GDM1 (cell line): Measurements from ENCODE around the gene CD248.

Experiments used
- DNase-seq: peaks from one replicate; lab custom pipeline; 2025; lab: John Stamatoyannopoulos, UW

CD248 gene

DNA sequence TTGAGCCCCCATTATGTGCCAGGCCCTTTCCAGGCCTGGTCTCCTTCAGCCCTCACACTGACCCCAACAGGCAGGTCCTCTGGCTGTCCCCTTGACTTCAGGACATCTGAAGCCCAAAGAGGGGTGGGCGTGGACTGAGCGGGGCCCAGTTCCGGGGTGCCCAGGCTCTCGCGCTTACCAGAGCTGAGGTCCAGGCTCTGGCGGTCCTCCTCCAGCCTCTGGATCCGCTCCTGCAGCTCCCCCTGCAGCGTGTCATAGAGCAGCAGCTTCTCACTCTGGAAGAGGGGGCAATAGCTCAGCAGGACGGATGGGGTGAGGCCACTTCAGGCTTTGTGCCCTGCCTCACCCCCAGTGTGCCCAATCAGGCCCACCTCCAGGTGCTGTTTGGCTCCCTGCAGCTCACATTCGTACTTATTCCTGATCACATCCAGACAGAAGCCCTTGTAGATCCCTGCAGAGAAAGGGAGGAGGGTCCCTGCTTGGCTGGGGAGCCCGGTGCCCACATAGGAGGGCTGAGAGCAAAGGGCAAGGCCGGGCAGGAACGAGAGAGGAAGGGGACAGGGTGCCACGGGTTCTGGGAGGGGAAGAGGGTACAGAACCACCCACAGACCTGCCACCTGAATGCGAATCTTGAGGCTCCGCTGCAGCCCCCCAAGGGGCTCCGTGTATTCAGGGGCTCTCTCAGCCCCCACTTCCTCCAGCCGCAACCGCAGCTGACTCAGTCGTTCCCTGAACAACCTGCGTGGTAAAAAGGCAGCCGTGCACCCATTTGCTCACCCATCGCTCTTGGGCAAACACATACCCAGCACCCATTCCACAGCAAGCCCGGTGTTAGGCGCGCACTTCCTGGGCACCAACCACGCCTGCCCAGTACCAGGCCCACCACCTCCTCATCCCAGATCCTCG, 24.0 kb upstream of the CD248 start:
- no peak for DNase-seq

DNA sequence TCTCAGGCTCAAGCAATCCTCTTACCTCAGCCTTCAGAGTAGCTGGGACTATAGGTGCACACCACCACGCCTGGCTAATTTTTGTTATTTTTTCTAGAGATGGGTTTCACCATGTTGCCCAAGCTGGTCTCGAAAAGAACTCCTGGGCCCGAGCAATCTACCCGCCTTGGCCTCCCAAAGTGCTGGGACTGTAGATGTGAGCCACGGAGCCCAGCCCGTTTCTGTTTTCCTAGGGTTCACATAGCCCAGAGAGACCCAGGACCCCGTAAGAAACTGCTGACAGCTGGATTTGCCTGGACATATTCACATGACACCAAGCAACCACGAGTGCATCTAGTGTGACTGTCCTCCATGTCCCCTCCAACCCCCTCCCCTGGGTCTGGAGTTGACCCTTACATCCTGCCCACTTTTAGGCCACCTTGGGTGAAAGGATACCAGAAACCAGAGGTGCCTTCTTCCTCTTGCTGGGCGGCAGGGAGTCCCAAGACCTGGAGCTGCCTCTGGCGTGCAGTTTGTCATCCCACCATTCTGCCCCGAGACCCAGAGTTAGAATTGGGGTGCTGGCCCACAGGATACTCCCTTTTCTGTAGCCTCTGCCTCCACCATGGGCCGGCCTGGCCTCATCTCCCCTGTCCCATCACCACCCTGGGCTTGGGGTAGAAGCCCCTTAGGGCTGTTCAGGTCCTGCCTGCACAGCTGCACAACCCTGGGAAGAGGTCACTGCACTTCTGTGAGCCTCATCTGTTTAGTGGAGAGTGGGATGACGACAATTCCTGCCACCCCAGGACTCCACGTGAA, 23.0 kb upstream of the CD248 start:
- no peak for DNase-seq

DNA sequence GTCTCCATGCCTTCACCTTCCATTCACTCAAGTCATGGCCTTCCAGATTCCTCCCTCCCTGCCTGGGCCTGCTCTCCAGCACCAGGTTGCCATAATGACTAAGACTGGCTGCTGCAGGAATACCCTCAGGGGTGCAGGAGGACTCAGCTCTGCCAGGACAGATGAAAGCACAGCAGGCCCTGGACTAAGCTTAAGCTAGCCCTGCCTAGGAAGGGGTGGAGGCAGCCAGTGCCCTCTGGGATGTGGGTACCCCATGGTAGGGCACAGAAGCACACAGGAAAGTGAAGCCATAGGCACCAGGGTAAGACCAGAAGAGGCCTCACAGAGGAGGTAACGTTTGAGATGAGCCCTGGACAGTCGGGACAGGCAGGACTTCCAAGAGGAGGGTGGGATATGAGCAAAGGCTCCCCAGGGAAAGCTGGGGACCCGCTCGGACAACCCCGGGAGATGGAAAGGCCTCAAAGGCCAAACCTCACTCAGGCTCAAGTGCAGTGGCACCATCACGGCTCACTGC, 22.4 kb upstream of the CD248 start:
- DNase-seq = no peak

DNA sequence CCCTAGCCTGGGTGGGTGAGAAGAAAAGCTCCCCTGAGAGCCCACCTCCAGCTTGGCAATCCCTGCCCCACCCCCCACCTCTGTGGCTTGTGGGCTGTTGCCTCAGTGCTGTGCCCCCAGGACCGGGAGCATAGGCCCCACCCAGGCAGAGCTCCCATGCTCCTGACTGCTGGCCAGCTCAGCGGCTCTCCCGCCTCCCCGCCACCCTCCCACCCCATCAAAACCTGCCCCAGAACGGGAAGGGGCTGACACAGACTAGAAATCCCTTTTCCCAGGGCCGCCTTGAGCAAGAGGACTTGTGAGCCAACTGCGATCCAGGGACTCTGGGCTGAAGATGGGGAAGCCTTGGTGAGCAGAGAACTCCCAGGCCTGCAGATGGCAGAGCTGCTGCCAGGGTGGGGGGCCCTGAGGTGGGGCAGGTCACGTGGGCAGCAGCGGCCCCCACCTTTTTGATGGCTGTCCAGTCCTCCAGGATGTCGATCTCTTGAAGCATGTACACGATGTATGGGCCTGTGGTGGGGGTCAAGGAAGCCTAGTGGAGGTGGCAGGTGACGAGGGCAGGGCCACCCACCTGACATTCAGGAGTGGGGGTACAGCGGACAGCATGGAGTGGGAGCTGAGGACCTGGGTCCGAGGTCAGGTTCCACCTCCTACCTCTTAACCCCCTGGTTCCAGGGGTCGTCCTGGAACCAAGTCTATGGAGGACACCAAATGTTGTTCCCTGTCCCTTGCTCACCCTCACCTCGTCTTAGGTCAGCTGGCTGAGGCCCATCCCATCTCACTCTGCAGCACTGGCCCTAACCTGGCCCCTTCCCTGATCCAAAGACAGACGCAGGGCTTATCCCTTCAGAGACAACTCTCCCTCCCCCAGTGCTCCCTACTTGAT, 21.7 kb upstream of the CD248 start:
- DNase-seq = no peak

DNA sequence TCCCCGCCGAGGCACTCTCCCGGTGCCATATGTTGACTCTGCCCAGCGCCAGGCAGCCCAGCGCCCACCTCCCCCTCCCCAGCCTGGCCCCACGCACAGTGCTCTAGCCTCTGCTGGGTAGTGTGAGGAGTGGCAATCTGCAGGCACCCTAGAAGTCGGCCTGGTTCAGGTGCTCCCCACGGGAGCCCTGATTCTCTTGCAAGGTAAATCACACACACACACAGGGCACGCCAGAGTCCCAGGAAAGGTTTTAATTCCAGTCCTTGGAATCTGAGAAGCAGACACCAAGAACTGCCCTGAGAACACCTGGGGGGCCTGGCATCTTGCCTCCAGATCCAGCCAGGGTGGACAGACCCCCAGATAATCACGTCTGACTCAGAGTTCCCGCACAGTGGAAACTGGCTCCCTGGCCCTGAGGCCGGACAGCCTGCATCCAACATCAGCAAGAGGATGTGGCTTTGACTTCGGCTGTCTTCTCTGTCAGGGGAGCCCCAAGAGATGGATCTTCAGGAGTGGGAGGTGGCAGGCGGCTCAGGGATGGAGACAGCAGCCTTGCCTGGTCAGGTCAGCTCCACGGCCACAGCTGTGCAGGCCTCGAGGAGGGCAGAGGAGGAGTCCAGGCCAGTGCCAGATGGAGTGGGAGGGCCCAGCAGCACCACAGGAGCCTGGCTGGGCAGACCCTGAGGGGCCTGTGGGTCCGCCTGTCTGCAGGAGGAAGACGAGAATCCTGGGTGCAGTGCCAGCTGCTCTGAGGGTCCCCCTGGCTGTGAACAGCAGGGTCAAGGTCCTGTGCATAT, 20.5 kb upstream of the CD248 start:
- no peak for DNase-seq

DNA sequence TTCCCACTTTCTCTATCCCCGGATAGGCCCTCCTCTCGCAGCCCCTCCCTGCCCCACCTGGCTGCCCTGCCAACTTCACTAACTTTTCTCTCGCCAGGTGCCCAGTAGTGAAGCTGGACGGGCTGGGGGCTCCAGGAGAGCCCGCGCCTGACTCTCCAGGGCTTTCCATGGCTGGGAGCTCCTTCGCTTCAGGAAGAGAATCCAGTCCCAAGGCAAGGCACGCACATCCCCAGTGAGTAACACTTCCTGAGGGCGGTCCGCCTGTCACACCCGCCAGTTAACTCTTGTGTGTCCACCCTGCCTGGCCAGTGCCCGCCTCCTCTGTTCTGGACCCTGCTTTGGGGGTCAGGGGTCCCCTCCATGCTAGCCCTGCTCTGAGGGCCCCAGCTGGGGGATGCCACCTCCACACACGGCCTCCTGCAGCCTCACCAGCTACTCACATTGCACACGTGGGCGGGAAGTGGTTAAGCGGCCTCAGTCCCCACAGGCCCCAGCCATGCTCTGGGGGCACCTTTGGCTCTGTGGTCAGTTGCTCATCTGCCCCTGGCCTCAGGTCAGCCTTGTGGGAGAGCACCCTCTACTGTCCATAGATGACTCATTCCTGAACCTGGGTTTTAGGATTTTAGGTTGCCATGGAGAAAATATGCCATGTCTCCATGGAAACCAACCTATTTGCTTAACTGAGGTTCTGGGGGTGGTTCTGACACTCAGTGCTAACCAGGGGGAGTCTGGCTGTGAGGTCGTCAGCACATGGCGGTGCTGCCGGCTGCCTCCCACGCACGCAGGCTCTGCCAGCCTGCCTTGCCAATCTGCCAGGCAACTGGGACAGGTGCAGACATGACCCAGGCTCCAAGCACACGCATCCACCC, 19.6 kb upstream of the CD248 start, which contains the start of gene RIN1:
RIN1 (minus strand) TSS at position 201 of the 869 bp plus-strand sequence; CDS start at position 169, 32 bp downstream.
- no peak for DNase-seq

DNA sequence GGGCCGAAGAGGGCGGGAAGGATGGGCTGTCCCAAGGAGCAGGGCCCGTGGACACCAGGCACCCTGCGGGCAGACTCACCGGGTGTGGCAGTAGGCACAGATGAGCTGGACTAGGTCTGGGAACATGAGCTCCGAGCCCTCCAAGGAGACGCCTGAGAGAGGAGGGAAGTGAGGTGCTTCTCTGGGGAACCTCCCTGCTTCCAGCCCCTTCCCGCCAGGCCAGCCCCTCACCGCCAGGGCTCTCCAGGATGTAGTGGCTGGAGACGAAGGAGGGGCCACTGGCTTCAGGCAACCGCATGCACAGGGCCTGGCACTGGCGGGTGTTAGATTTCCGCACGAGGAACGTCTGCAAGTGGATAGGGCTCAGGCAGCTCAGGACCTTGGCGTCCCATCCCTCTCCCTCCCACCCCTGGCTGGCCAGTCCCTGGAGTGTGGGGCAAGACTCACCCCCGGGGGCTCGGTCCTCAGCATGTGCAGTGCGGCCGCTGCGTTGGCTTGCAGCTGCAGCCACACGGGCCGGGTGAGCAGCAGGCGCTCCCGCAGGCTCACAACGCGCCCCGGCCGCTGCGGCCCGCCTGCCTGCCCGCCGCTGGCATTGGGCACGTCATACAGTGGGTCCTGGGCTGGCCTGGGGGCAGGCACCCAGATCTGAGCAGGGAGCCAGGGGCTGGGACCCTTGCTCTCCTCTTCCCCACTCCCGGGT, 18.8 kb upstream of the CD248 start:
- DNase-seq = no peak

DNA sequence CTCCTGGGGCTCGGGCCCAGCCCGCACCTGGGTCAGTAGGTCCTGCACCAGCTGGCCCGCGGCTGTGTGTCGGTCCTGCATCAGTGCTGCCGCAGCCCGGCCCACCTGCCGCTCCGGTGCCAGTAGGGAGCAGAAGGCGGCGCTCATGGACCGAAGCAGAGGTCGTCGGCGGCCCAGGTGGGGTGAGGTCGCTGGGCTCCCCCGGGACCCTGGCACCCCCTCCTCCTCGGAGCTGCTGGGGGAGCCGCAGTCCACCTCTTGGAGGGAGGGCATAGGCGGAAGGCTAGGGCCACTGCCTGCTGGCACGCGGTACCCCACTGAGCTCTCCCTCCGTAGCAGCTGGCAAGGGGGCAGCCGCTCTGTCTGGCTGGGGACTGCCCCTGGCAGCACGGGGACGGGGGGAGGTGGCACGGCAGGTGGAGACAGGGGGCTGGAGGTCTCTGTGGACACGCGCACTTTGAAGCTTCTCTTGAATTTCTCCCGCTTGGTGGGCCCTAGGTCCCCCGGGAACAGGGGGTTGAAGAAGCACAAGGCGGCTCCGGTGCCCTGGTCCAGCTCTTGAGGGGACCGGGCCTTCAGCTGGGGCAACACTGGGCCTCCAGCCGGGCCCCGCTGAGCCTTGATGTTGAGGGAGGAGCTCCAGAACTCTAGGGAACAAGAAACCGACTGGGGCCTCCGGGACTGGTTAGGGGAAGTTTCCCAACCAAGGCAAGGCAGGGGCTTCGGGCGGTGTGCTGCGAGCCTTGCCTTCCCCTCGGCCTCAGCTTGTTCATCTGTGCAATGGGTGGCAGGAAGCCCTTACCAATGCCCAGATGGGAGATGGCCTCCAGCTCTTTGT, 18.0 kb upstream of the CD248 start:
- DNase-seq = no peak

DNA sequence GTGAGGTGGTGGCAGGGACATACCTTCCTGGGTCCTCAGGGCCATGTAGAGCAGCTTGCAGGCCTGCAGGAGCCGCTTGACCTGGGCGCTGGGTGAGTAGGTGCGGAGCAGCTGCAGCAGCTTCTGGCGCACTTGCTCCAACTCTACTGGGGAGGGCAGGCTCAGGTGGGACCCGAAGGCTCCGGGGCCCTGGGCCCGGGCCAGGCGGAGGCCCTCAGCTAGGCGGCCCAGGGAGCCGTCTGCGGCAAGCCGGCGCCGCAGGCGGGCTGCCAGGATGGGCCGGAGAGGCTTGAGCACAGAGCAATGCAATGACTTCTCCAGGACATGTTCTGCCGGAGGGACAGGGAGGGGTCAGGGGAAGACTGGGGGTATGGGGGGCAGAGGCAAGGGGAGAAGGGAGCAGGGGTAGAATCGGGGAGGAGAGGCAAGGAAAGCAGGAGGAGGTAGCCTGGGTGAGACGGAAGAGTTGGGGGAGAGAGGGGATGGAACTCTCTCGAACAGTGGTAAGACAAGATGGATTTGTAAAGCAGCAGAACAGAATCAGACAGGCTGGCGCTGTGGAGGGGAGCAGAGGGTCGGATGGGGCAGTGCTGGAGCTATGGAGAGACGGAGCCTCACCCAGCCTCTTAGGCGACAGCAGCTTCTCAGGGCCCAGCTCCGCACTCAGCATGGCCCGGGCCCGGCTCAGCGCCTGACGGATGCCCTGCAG, 17.2 kb upstream of the CD248 start:
- no peak for DNase-seq

DNA sequence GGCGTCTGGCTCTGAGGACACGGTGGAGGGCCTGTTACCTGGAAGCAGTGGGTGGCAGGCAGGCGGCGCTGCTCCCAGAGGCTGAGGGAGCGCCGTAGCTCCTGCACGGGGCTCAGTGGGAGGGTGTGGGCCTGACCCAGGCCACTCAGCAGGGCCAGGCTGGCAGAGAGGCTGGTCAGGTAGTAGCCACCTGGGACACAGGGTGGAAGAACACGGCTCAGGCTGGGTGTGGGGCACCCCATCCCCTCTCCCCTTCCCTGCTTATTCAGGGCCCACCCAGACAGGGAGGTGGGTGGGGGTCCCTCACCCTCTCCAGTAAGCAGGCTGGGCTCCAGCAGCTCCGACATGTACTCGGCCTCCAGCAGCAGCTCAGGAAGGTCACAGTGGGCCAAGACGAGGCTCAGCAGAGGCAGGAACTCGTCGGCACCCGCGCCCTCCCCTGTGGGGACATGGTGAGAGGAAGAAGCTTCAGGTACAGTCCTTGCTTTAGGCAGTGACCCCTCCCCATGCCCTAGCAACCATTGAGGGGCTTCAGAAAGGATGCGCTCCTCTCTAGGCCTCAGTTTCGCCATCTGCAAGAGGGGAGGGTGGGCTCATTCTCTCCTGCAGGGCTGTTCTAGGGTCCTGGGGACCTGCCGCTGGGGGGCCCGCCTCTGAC, 16.5 kb upstream of the CD248 start:
- no peak for DNase-seq

DNA sequence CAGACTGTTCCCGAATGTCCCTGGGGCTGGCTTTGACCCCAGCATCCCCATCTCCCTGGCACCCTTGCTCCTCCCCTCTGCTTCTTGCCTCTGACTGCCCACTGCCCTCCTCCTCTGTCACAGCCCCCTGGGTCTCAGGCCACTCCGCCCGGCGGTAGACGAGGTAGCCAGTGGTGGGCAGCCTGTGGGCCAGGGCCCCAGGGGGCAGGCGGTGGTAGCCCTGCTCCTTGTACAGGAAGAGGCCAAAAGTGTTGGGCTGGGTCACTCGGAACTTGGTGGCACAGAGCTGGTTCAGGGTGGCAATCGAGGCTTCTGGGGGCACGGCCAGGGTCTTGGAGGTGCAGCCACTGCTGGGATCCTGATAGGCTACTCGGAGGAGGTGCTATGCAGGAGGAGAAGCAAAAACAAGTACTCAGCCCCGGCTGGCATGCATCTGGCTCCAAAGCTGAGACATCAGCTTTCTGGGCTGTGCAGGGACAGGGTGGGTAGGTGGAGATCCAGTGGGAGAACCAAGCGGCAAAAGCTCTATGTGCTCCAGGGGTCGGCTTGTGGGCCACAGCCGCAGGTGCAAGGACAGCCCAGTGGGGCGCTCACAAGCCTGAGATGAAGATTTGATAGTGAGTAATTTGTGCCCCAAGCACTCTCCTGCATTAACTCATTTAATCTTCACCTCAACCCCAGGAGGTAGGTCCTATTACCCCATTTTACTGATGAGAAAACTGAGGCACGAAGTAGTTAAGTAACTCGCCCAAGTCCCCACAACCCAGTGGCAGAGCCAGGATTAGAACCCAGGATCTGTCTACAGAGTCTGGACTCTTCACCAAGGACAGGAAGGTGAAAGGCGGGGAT, 15.8 kb upstream of the CD248 start:
- no peak for DNase-seq

DNA sequence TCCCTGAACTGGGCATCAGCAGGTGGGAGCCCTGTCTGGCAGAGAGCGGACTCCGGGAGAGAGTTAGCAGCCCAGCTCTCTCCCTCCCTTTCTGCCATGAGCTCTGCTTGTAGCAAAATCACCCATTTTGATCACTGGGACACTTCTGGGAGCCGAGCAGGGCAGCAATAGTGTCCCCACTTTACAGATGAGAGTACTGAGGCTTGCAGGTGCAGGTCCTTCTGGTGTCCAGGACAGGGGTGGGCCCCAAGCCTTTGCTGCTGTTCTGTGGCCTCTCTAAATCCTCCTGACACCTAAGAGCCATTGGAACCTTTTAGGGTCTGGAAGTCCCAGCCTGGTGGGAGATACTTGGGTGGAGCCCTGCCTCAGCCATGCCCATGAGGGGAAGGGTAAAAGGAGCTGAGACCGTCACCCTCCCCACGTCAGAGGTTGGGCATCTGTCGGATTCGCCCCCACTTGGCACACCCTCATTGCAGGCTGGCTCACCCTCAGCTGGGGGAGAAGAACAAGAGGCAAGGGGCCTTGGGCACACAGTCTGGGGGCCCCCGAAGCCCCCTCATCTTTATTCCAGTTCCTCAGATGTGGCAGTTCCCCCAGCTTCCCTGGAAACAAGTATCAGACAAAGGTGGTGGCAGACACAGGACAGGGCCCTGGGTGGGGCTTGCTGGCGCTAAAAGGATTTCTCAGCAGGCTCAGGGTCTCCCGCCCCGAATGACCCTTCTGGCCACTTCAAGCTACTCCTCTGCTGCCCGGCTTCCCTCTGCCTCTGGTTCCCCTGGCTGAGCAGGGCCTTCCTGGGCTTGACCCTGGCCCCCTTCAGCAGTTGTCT, 14.9 kb upstream of the CD248 start:
- no peak for DNase-seq

DNA sequence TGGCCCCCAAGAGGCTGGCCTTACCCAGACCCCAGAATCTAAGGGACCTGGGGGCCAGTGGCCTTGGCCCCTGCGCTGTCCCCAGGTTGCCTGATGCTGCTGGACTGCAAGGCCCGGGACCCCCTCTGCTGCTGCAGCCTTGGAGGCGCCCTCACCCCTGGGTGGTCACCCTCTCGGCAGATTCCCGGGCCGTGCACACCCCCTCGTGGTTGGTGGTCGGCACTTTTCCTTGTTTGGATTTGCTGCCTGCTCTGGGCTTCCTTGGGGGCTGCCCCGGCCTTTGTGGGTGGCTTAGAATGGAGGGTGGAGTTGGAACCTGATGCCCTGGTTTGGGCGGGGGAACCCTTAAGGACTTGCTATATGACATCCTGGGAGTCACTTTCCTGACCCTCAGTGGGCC, 14.1 kb upstream of the CD248 start:
- DNase-seq = no peak

DNA sequence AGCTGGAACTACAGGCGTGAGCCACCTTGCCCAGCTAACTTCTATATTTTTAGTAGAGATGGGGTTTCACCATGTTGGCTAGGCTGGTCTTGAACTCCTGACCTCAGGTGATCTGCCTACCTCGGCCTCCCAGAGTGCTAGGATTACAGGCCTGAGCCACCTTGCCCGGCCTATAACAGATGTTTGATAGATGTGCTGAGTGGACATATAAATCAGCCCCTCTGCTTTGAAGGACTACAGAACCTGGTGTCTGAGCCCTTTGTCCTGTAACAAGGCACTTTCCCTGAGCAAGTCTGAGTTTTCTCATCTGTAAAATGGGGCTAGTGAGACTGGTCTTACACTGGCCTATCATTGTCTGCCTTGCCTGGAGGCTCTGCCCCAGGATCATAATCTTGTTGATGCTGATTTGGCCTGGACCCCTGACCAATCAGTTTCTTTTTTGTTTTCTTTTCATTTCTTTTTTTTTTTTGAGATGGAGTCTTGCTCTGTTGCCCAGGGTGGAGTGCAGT, 12.4 kb upstream of the CD248 start:
- DNase-seq = no peak
